Measurements from ENCODE around the gene AP4S1.

- TF ChIP-seq, protein P1, sequence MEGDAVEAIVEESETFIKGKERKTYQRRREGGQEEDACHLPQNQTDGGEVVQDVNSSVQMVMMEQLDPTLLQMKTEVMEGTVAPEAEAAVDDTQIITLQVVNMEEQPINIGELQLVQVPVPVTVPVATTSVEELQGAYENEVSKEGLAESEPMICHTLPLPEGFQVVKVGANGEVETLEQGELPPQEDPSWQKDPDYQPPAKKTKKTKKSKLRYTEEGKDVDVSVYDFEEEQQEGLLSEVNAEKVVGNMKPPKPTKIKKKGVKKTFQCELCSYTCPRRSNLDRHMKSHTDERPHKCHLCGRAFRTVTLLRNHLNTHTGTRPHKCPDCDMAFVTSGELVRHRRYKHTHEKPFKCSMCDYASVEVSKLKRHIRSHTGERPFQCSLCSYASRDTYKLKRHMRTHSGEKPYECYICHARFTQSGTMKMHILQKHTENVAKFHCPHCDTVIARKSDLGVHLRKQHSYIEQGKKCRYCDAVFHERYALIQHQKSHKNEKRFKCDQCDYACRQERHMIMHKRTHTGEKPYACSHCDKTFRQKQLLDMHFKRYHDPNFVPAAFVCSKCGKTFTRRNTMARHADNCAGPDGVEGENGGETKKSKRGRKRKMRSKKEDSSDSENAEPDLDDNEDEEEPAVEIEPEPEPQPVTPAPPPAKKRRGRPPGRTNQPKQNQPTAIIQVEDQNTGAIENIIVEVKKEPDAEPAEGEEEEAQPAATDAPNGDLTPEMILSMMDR (IDR thresholded peaks at IDR 0.05; ENCODE audit: insufficient read depth, low read length, poor library complexity, severe bottlenecking), result no peak
- TF ChIP-seq EZH2phosphoT487 (conservative IDR thresholded peaks at IDR 0.05; ENCODE audit: low read length), result no peak
Observed at GRCh38 chr14:31022386-31022785, 3.1 kb upstream of the AP4S1 start.

Measured in SU-DHL-6 (cell line).